ENCODE measurements around the gene TRIO.

TRIO gene

DNA sequence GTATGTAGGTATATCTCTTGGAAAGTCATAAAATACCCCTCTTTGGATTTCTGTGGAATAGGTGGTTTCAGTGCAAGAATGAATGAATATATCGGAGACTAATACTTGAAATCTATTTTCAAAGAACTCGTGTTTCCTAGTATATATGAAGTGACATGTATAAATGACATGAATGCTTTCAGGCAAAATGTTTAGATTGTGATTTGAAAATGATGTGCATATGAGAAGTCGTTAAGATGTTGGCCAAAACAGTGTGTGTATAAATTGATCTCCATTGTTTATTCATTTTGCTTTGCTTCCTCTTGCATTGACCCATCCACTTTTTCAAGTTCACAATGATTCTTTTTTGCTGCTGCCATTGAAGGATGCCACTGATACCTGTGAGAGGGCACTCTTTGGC, 8.3 kb downstream of the TRIO start:
- no peak overlapping the region for H3K23ac ChIP-seq (ENCODE audit: low read length)
- H4K91ac ChIP-seq (ENCODE audit: low read depth, low read length): no peak overlapping the region
- no peak overlapping the region for H3K18ac ChIP-seq (ENCODE audit: low read length)
- H3K4me3 ChIP-seq (ENCODE audit: low read depth, low read length): no peak overlapping the region
- H3K4me1 ChIP-seq (ENCODE audit: control insufficient read depth in 1 of 2, insufficient read depth in 2 of 2, low read length in 2 of 2): peaks cover 31 to 42% of the 10 kb centered on the region in 2 experiments
- H4K8ac ChIP-seq (ENCODE audit: low read depth, low read length): no peak overlapping the region
- DNase-seq: no peak
- H3K27me3 ChIP-seq (ENCODE audit: insufficient read depth, low read length): no peaks in the 10 kb centered on the region
- 100% methylated on average over 1 of the region's 3 CpGs for WGBS (ENCODE audit: extremely low coverage, insufficient coverage, insufficient read length)
- H3K14ac ChIP-seq (ENCODE audit: low read length): no peak overlapping the region
- peaks cover 13% of the 10 kb centered on the region for H3K79me1 ChIP-seq (ENCODE audit: low read length)
- H3K4me2 ChIP-seq (ENCODE audit: low read length): no peak overlapping the region
- no peak overlapping the region for H2BK120ac ChIP-seq (ENCODE audit: insufficient read depth, low read length, poor library complexity)
- H3K79me2 ChIP-seq (ENCODE audit: control insufficient read depth, insufficient read depth, low read length, poor library complexity): peaks cover 31% of the 10 kb centered on the region
- no peak overlapping the region for H2BK5ac ChIP-seq (ENCODE audit: low read depth, low read length, poor library complexity)
- H3K9ac ChIP-seq (ENCODE audit: low read length): no peak overlapping the region
- no peak overlapping the region for H3K27ac ChIP-seq (ENCODE audit: low read depth, low read length)
- no peak overlapping the region for H4K12ac ChIP-seq (ENCODE audit: low read depth, low read length)
- peaks cover 0 to 2% of the 10 kb centered on the region in 2 experiments for H3K36me3 ChIP-seq (ENCODE audit: control insufficient read depth in 1 of 2, insufficient read depth in 2 of 2, low read length in 2 of 2)
- H3K9me3 ChIP-seq (ENCODE audit: insufficient read depth, low read depth, low read length): no peaks in the 10 kb centered on the region
- H3K4ac ChIP-seq (ENCODE audit: low read depth, low read length): peak overlapping the region; percentile 6
- H2AK5ac ChIP-seq (ENCODE audit: low read length): no peak overlapping the region
- no peak overlapping the region for H2BK12ac ChIP-seq (ENCODE audit: low read length)
- no peak overlapping the region for H2AFZ ChIP-seq (ENCODE audit: insufficient read depth, low read length, poor library complexity)

DNA sequence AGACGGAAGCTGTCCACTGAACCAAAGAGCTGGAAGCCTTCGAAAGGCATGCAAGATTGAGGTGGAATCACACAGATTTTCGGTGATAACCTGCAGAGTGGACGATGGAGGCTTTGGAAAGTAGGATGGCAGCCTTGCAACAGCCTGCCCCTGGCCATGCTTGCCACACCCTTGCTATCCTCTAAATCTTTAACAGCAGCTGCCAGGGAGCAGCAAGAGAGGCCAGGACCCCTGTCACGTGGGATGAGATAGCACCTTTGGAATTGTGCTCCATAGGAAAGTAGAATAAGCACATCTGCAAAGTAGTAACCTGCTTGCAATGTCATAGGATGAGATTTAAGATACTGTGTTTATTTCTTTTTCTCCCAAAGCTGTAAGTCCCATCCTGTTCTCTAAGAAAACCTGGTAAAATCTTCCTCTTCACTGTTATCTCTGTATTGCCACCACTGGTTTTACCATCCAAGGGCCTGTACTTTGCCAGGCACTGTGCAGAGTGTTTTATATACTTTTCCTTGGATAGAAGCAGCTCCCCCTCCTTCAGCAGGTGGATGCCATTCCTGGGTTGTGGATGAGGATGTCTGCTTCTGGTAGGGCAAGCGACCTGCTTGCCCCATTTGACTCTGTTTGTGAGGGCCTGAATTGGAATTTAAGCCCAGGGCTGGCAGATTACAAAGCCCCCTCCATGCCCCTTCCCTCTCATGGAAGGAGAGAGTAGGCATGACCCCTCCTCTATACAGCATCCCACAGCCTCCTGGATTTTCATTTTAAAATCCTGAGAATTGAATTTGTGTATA, 10.1 kb downstream of the TRIO start:
- H3K23ac ChIP-seq (ENCODE audit: low read length): peak overlapping the region; percentile 68
- peak overlapping the region; percentile 39 for H2BK12ac ChIP-seq (ENCODE audit: low read length)
- H4K8ac ChIP-seq (ENCODE audit: low read depth, low read length): peak overlapping the region; percentile 17
- peak overlapping the region; percentile 71 for H2BK120ac ChIP-seq (ENCODE audit: insufficient read depth, low read length, poor library complexity)
- peaks cover 0 to 2% of the 10 kb centered on the region in 2 experiments for H3K36me3 ChIP-seq (ENCODE audit: control insufficient read depth in 1 of 2, insufficient read depth in 2 of 2, low read length in 2 of 2)
- peak overlapping the region; percentile 58 for H3K4ac ChIP-seq (ENCODE audit: low read depth, low read length)
- peaks cover 33 to 47% of the 10 kb centered on the region in 2 experiments for H3K4me1 ChIP-seq (ENCODE audit: control insufficient read depth in 1 of 2, insufficient read depth in 2 of 2, low read length in 2 of 2)
- no CpG with 5 or more reads among the region's 6 CpGs for WGBS (ENCODE audit: extremely low coverage, insufficient coverage, insufficient read length)
- peak overlapping the region; percentile 78 for H2BK5ac ChIP-seq (ENCODE audit: low read depth, low read length, poor library complexity)
- H4K12ac ChIP-seq (ENCODE audit: low read depth, low read length): no peak overlapping the region
- H3K14ac ChIP-seq (ENCODE audit: low read length): peak overlapping the region; percentile 39
- peak overlapping the region; percentile 58 for H3K4me2 ChIP-seq (ENCODE audit: low read length)
- peak; percentile 87 to 94 for DNase-seq
- H3K79me2 ChIP-seq (ENCODE audit: control insufficient read depth, insufficient read depth, low read length, poor library complexity): peaks cover 28% of the 10 kb centered on the region
- H2AFZ ChIP-seq (ENCODE audit: insufficient read depth, low read length, poor library complexity): no peak overlapping the region
- peaks cover 18% of the 10 kb centered on the region for H3K79me1 ChIP-seq (ENCODE audit: low read length)
- H3K9ac ChIP-seq (ENCODE audit: low read length): peak overlapping the region; percentile 51
- peak overlapping the region; percentile 90 for H3K27ac ChIP-seq (ENCODE audit: low read depth, low read length)
- H3K9me3 ChIP-seq (ENCODE audit: insufficient read depth, low read depth, low read length): no peaks in the 10 kb centered on the region
- no peaks in the 10 kb centered on the region for H3K27me3 ChIP-seq (ENCODE audit: insufficient read depth, low read length)
- peak overlapping the region; percentile 84 for H3K18ac ChIP-seq (ENCODE audit: low read length)
- H2AK5ac ChIP-seq (ENCODE audit: low read length): no peak overlapping the region
- H3K4me3 ChIP-seq (ENCODE audit: low read depth, low read length): no peak overlapping the region
- peak overlapping the region; percentile 35 for H4K91ac ChIP-seq (ENCODE audit: low read depth, low read length)

DNA sequence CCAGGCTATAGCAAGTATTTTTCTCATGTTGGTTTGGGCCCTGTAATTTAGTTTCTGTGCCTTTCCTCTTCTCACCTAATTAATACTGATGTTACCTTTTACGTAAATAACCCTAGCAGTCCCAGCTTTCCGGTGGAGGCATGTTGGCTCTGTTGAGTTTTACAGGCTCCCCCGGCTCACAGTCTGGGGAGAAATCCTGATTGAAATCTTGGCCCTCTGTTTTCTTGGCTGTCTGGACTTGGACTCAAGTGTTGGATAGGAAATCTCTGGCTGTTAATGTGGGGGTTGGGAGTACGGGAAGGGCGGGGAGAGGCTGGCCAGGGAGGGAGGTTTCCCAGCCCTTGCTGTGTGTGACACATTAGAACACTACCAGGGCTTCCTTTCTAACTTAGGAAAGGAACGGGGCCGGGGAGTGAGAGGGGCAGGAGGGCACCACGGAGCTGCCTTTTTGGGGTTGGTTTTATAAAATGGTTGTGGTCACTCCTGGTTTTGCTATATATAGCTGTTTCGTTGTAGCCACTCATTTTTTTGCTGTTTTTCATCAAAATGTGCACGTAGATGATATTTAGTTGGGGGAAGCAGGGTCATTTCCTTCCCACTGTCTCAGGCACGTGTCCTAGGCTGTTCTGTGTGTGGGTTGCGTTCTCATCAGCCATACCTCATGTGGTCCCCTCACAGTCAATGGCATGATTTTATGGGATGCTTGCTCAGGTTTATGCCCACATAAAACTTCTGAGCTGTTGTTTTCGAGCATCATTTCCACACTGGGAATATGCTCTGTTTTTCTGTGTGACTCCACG, 11.0 kb downstream of the TRIO start:
- Histone ChIP-seq H2BK120ac (ENCODE audit: insufficient read depth, low read length, poor library complexity) (peak overlapping the region; percentile 74), H3K79me1 (ENCODE audit: low read length) (peaks cover 18% of the 10 kb centered on the region), H3K23ac (ENCODE audit: low read length) (peak overlapping the region; percentile 100), H3K9me3 (ENCODE audit: insufficient read depth, low read depth, low read length) (no peaks in the 10 kb centered on the region), H3K4me1 (ENCODE audit: control insufficient read depth in 1 of 2, insufficient read depth in 2 of 2, low read length in 2 of 2) (peaks cover 28 to 40% of the 10 kb centered on the region in 2 experiments), H2AK5ac (ENCODE audit: low read length) (peak overlapping the region; percentile 97), H3K36me3 (ENCODE audit: control insufficient read depth in 1 of 2, insufficient read depth in 2 of 2, low read length in 2 of 2) (no peaks in the 10 kb centered on the region), H3K4ac (ENCODE audit: low read depth, low read length) (peak overlapping the region; percentile 95), H2AFZ (ENCODE audit: insufficient read depth, low read length, poor library complexity) (no peak overlapping the region), H3K79me2 (ENCODE audit: control insufficient read depth, insufficient read depth, low read length, poor library complexity) (peaks cover 26% of the 10 kb centered on the region), H2BK5ac (ENCODE audit: low read depth, low read length, poor library complexity) (no peak overlapping the region), H3K27me3 (ENCODE audit: insufficient read depth, low read length) (no peaks in the 10 kb centered on the region), H4K8ac (ENCODE audit: low read depth, low read length) (peak overlapping the region; percentile 69), H3K4me2 (ENCODE audit: low read length) (peak overlapping the region; percentile 58), H3K14ac (ENCODE audit: low read length) (peak overlapping the region; percentile 87), H2BK12ac (ENCODE audit: low read length) (peak overlapping the region; percentile 91), H4K91ac (ENCODE audit: low read depth, low read length) (peak overlapping the region; percentile 70), H4K12ac (ENCODE audit: low read depth, low read length) (peak overlapping the region; percentile 69), H3K27ac (ENCODE audit: low read depth, low read length) (peak overlapping the region; percentile 90), H3K9ac (ENCODE audit: low read length) (peak overlapping the region; percentile 67), H3K18ac (ENCODE audit: low read length) (peak overlapping the region; percentile 96), H3K4me3 (ENCODE audit: low read depth, low read length) (no peak overlapping the region)
- WGBS (ENCODE audit: extremely low coverage, insufficient coverage, insufficient read length): no CpG with 5 or more reads among the region's 14 CpGs
- no peak for DNase-seq

DNA sequence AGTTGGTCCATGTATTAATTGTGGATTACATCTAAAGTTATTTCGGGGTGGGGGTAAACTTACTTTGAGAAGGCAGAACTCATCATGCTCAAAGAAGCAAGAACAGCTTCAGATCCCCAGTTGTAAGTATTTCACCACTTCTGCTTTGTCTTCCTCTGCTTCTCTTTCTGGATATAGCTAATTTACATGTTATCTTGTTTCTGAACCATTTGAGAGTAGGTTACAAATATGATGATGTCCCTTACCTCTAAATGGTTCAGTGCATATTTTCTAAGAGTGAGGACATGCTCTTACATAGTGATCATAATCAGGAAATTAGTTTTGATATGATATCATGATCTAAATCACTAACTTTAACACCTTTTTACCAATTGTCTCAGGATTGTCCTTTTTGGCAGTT, 11.9 kb downstream of the TRIO start:
- H3K9ac ChIP-seq (ENCODE audit: low read length): no peak overlapping the region

More for the DNA sequence above, 11.9 kb downstream of the TRIO start:
- Histone ChIP-seq H3K4ac (ENCODE audit: low read depth, low read length) (no peak overlapping the region), H3K9me3 (ENCODE audit: insufficient read depth, low read depth, low read length) (no peaks in the 10 kb centered on the region), H4K8ac (ENCODE audit: low read depth, low read length) (no peak overlapping the region), H4K91ac (ENCODE audit: low read depth, low read length) (no peak overlapping the region), H2BK5ac (ENCODE audit: low read depth, low read length, poor library complexity) (no peak overlapping the region), H2AFZ (ENCODE audit: insufficient read depth, low read length, poor library complexity) (no peak overlapping the region), H3K27ac (ENCODE audit: low read depth, low read length) (no peak overlapping the region), H3K27me3 (ENCODE audit: insufficient read depth, low read length) (no peaks in the 10 kb centered on the region), H2BK12ac (ENCODE audit: low read length) (no peak overlapping the region), H3K79me1 (ENCODE audit: low read length) (peaks cover 18% of the 10 kb centered on the region), H3K4me1 (ENCODE audit: control insufficient read depth in 1 of 2, insufficient read depth in 2 of 2, low read length in 2 of 2) (peaks cover 26 to 38% of the 10 kb centered on the region in 2 experiments), H3K14ac (ENCODE audit: low read length) (no peak overlapping the region), H3K23ac (ENCODE audit: low read length) (no peak overlapping the region), H3K36me3 (ENCODE audit: control insufficient read depth in 1 of 2, insufficient read depth in 2 of 2, low read length in 2 of 2) (no peaks in the 10 kb centered on the region), H2AK5ac (ENCODE audit: low read length) (no peak overlapping the region), H4K12ac (ENCODE audit: low read depth, low read length) (no peak overlapping the region), H3K79me2 (ENCODE audit: control insufficient read depth, insufficient read depth, low read length, poor library complexity) (peaks cover 26% of the 10 kb centered on the region), H3K4me3 (ENCODE audit: low read depth, low read length) (no peak overlapping the region), H2BK120ac (ENCODE audit: insufficient read depth, low read length, poor library complexity) (no peak overlapping the region), H3K4me2 (ENCODE audit: low read length) (no peak overlapping the region), H3K18ac (ENCODE audit: low read length) (no peak overlapping the region)
- peak in 1 of 2 donors; percentile 68 for DNase-seq
- no CpG with 5 or more reads among the region's 1 CpG for WGBS (ENCODE audit: extremely low coverage, insufficient coverage, insufficient read length)

All from trophoblast cell (in vitro differentiated cells and primary cell).